Vagina (tissue), 2 donors: Measurements from ENCODE around the gene CCDC92. TPM values are rescaled to one million over a fixed set of nuclear protein-coding genes. Genes with fewer than 3 reads are reported as not detected.

ENCODE experiments used
- DNase-seq, 2 donors: peaks; one replicate each; pipeline ENCODE4 v3.0.0-alpha.2; 2017; ENCODE audit errors: extremely low spot score in 2 of 2
- H3K27ac ChIP-seq: fragments of 200-600 bp; sonication (generic); one replicate; pipeline ENCODE4 v1.5.1; 2019
- H3K27me3 ChIP-seq: fragments of 200-600 bp; sonication (generic); one replicate; pipeline ENCODE4 v1.5.1; 2019
- H3K36me3 ChIP-seq, 2 donors: fragments of 200-600 bp; sonication (generic); one replicate each; pipeline ENCODE4 v1.5.1; 2017 to 2019
- H3K4me1 ChIP-seq: fragments of 200-600 bp; sonication (generic); one replicate; pipeline ENCODE4 v1.5.1; 2019
- H3K4me3 ChIP-seq, 2 donors: fragments of 200-600 bp; sonication (generic); 1 replicate in 1 of 2; 2 replicates in 1 of 2; pipeline ENCODE4 v1.5.1; 2016 to 2019
- H3K9me3 ChIP-seq: fragments of 200-600 bp; sonication (generic); one replicate; pipeline ENCODE4 v1.5.1; 2019
- CTCF ChIP-seq, 3 experiments: fragments of 450-650 bp in 2 of 3; fragments of 200-600 bp in 1 of 3; sonication (generic) in 1 of 3; IDR thresholded peaks; one replicate each; pipeline ENCODE4 v1.5.1; 2017 to 2019; ENCODE audit warnings: antibody characterized with exemption in 3 of 3, mild to moderate bottlenecking in 2 of 3, moderate library complexity in 2 of 3
- POLR2A ChIP-seq, 2 donors: fragments of 450-650 bp; IDR thresholded peaks; one replicate each; pipeline ENCODE4 v1.6.1; 2017; ENCODE audit warnings: antibody characterized with exemption in 2 of 2, mild to moderate bottlenecking in 2 of 2, moderate library complexity in 2 of 2
- POLR2AphosphoS5 ChIP-seq, 2 donors: sonication (generic); formaldehyde crosslinking; IDR thresholded peaks; one replicate each; pipeline ENCODE4 v1.9.0; 2017; ENCODE audit warnings: antibody characterized with exemption in 2 of 2, mild to moderate bottlenecking in 2 of 2, low read depth in 1 of 2; ENCODE audit not compliant: insufficient read depth in 1 of 2
- intact Hi-C: fragments of 100-400 bp; cut with DNase I; formaldehyde crosslinking; loops from one replicate; pipeline ENCODE4 v1.15.1; 2023
- total RNA-seq: library from RNA; depleted of rRNA; stranded (reverse); fragments of >200 nt; gene quantifications from one replicate; pipeline ENCODE4 v1.2.3, GENCODE V29; 2016

Gene CCDC92
- total RNA-seq, 1 donor from 2014 or later, result 21.6 TPM

- TF ChIP-seq POLR2AphosphoS5 (IDR thresholded peaks at IDR 0.05; ENCODE audit: insufficient read depth in 1 of 2, low read depth in 1 of 2), result no peak
- TF ChIP-seq CTCF (IDR thresholded peaks at IDR 0.05), result no peak
- no peak for TF ChIP-seq POLR2A (IDR thresholded peaks at IDR 0.05)
- DNase-seq, result no peak
- H3K9me3 ChIP-seq, result no peaks in the 10 kb centered on the region
- no peaks in the 10 kb centered on the region for H3K27me3 ChIP-seq
- intact Hi-C loops, result no loop called here
- no peak overlapping the region for H3K27ac ChIP-seq
- H3K4me3 ChIP-seq, result no peak overlapping the region
- no peaks in the 10 kb centered on the region for H3K36me3 ChIP-seq
- H3K4me1 ChIP-seq, result no peaks in the 10 kb centered on the region
These were observed 52.7 kb downstream of the CCDC92 start for GRCh38 chr12:123919980-123920360.

- TF ChIP-seq POLR2A (IDR thresholded peaks at IDR 0.05) (no peak), POLR2AphosphoS5 (IDR thresholded peaks at IDR 0.05; ENCODE audit: insufficient read depth in 1 of 2, low read depth in 1 of 2) (no peak), CTCF (IDR thresholded peaks at IDR 0.05) (no peak)
- Histone ChIP-seq H3K27me3 (no peaks in the 10 kb centered on the region), H3K4me3 (no peak overlapping the region), H3K4me1 (no peaks in the 10 kb centered on the region), H3K36me3 (no peaks in the 10 kb centered on the region), H3K9me3 (no peaks in the 10 kb centered on the region), H3K27ac (no peak overlapping the region)
- intact Hi-C loops, result no loop called here
- DNase-seq, result no peak
These were observed 55.2 kb downstream of the CCDC92 start for GRCh38 chr12:123917337-123917850.

GRCh38 chr12:123916729-123917128, 55.9 kb downstream of the CCDC92 start:
- H3K9me3 ChIP-seq, result no peaks in the 10 kb centered on the region
- no peaks in the 10 kb centered on the region for H3K27me3 ChIP-seq
- no peaks in the 10 kb centered on the region for H3K36me3 ChIP-seq
- TF ChIP-seq POLR2A (IDR thresholded peaks at IDR 0.05) (no peak), CTCF (IDR thresholded peaks at IDR 0.05) (no peak), POLR2AphosphoS5 (IDR thresholded peaks at IDR 0.05; ENCODE audit: insufficient read depth in 1 of 2, low read depth in 1 of 2) (no peak)
- no peaks in the 10 kb centered on the region for H3K4me1 ChIP-seq
- no peak overlapping the region for H3K27ac ChIP-seq
- intact Hi-C loops, result no loop called here
- no peak overlapping the region for H3K4me3 ChIP-seq
- DNase-seq, result no peak

GRCh38 chr12:123914726-123915333, 57.8 kb downstream of the CCDC92 start:
- no peak overlapping the region for H3K27ac ChIP-seq
- H3K9me3 ChIP-seq, result no peaks in the 10 kb centered on the region
- no peaks in the 10 kb centered on the region for H3K36me3 ChIP-seq
- H3K4me3 ChIP-seq, result no peak overlapping the region
- H3K27me3 ChIP-seq, result no peaks in the 10 kb centered on the region
- no peak for DNase-seq
- intact Hi-C loops, result no loop called here
- TF ChIP-seq CTCF (IDR thresholded peaks at IDR 0.05), result no peak
- no peaks in the 10 kb centered on the region for H3K4me1 ChIP-seq

- no peak for DNase-seq
- no peak overlapping the region for H3K4me3 ChIP-seq
These were observed 59.9 kb downstream of the CCDC92 start for GRCh38 chr12:123912415-123913380.

More at GRCh38 chr12:123912415-123913380, 59.9 kb downstream of the CCDC92 start:
- intact Hi-C loops, result no loop called here
- no peaks in the 10 kb centered on the region for H3K36me3 ChIP-seq
- H3K27ac ChIP-seq, result no peak overlapping the region
- peaks cover 2% of the 10 kb centered on the region for H3K4me1 ChIP-seq
- H3K9me3 ChIP-seq, result no peaks in the 10 kb centered on the region
- TF ChIP-seq POLR2A (IDR thresholded peaks at IDR 0.05) (no peak), CTCF (IDR thresholded peaks at IDR 0.05) (no peak), POLR2AphosphoS5 (IDR thresholded peaks at IDR 0.05; ENCODE audit: insufficient read depth in 1 of 2, low read depth in 1 of 2) (no peak)
- no peaks in the 10 kb centered on the region for H3K27me3 ChIP-seq
